H1 (cell line): ENCODE results near the gene CTDP1. TPM values are rescaled to one million over a fixed set of nuclear protein-coding genes. Genes with fewer than 3 reads are reported as not detected.

ENCODE experiments used
- CTCF ChIA-PET: fragments of 300-600 bp; sonication (Branson Sonifier 250); formaldehyde crosslinking; loops from one replicate; lab custom pipeline; 2021; ENCODE audit not compliant: partially characterized antibody; lab: Charles Lee
- POLR2A ChIA-PET: fragments of 300-600 bp; sonication (Branson Sonifier 250); formaldehyde crosslinking; loops from one replicate; lab custom pipeline; 2021; ENCODE audit warnings: inconsistent platforms; ENCODE audit not compliant: partially characterized antibody; lab: Charles Lee
- DNase-seq, 2 experiments: peaks; one replicate each; pipeline versions ENCODE4 v3.0.0 to v3.0.0-alpha.2; 2010 to 2022; ENCODE audit warnings: low spot score in 2 of 2, low read depth in 1 of 2, mixed read lengths in 1 of 2
- FAIRE-seq: peaks from 2 replicates; lab custom pipeline; 2011; peaks lifted over from hg19 to GRCh38; lab: Jason Lieb, UNC
- H2AFZ ChIP-seq: 2 replicates; pipeline ENCODE4 v1.8.1; 2012; ENCODE audit warnings: low read length, inconsistent platforms
- H2AK5ac ChIP-seq: 2 replicates; pipeline ENCODE4 v1.6.1; 2013; ENCODE audit warnings: low read depth, low read length
- H2BK120ac ChIP-seq: replicated peaks from 2 replicates; pipeline ENCODE3; 2013; ENCODE audit warnings: low read depth, low read length, inconsistent platforms
- H2BK12ac ChIP-seq: 2 replicates; pipeline ENCODE4 v1.6.1; 2013; ENCODE audit warnings: low read depth, low read length
- H2BK15ac ChIP-seq: 2 replicates; pipeline ENCODE4 v1.6.1; 2013; ENCODE audit warnings: low read length
- H2BK20ac ChIP-seq: 2 replicates; pipeline ENCODE4 v1.6.1; 2013; ENCODE audit warnings: low read length
- H2BK5ac ChIP-seq: 2 replicates; pipeline ENCODE4 v1.6.1; 2013; ENCODE audit warnings: low read depth, low read length
- H3K14ac ChIP-seq: 2 replicates; pipeline ENCODE4 v1.6.1; 2013; ENCODE audit warnings: inconsistent platforms; ENCODE audit not compliant: insufficient read length
- H3K18ac ChIP-seq: 2 replicates; pipeline ENCODE4 v1.6.1; 2013; ENCODE audit warnings: low read length; ENCODE audit errors: extremely low read depth
- H3K23ac ChIP-seq: 2 replicates; pipeline ENCODE4 v1.6.1; 2013; ENCODE audit warnings: inconsistent platforms; ENCODE audit not compliant: insufficient read length
- H3K23me2 ChIP-seq: 2 replicates; pipeline ENCODE4 v1.6.1; 2013; ENCODE audit warnings: low read depth, low read length
- H3K27ac ChIP-seq: 2 replicates; pipeline ENCODE4 v1.6.1; 2011; ENCODE audit warnings: low read depth, low read length, inconsistent platforms
- H3K27me3 ChIP-seq, 4 experiments: replicated peaks in 1 of 4; 1 replicate in 1 of 4; 2 replicates in 3 of 4; pipeline versions ENCODE4 v1.6.1 to v1.8.1; 2011 to 2013; ENCODE audit warnings: low read length in 3 of 4, mild to moderate bottlenecking in 3 of 4, inconsistent platforms in 2 of 4, mixed read lengths in 2 of 4, moderate library complexity in 1 of 4; ENCODE audit not compliant: control insufficient read depth in 3 of 4, insufficient read depth in 3 of 4; ENCODE audit errors: extremely low read depth in 1 of 4
- H3K36me3 ChIP-seq, 4 experiments: 2 replicates each; pipeline versions ENCODE4 v1.6.1 to v1.8.1; 2011 to 2013; ENCODE audit warnings: mild to moderate bottlenecking in 4 of 4, low read length in 3 of 4, moderate library complexity in 2 of 4, control low read depth in 1 of 4, inconsistent platforms in 1 of 4; ENCODE audit not compliant: insufficient read depth in 4 of 4, control insufficient read depth in 2 of 4
- H3K4ac ChIP-seq: replicated peaks from 2 replicates; pipeline ENCODE3; 2013; ENCODE audit warnings: low read length, low read depth, mixed read lengths, inconsistent platforms; ENCODE audit not compliant: insufficient read length
- H3K4me1 ChIP-seq, 4 experiments: replicated peaks in 1 of 4; 1 replicate in 1 of 4; 2 replicates in 3 of 4; pipeline versions ENCODE4 v1.6.1 to v1.8.1; 2011 to 2013; ENCODE audit warnings: low read length in 3 of 4, inconsistent platforms in 2 of 4, mixed read lengths in 1 of 4; ENCODE audit not compliant: insufficient read depth in 4 of 4, control insufficient read depth in 3 of 4
- H3K4me2 ChIP-seq, 2 experiments: 2 replicates each; pipeline versions ENCODE4 v1.6.1 to v1.8.1; 2011 to 2013; ENCODE audit warnings: low read depth in 2 of 2, low read length in 2 of 2, control low read depth in 1 of 2, inconsistent platforms in 1 of 2, mild to moderate bottlenecking in 1 of 2; ENCODE audit not compliant: insufficient read depth in 1 of 2
- H3K4me3 ChIP-seq, 4 experiments: fragments of 200-600, 300-600 bp in 1 of 4; sonication (generic), shearing (Covaris generic), sonication (Bioruptor Twin) in 1 of 4; 2 replicates each; pipeline versions ENCODE4 v1.5.1 to v1.8.1; 2011 to 2016; ENCODE audit warnings: low read length in 4 of 4, low read depth in 3 of 4, control low read depth in 2 of 4, inconsistent platforms in 2 of 4, mild to moderate bottlenecking in 2 of 4, mixed read lengths in 1 of 4, moderate library complexity in 1 of 4; ENCODE audit not compliant: insufficient read depth in 2 of 4; ENCODE audit errors: extremely low read depth in 1 of 4
- H3K56ac ChIP-seq: replicated peaks from 2 replicates; pipeline ENCODE3; 2013; ENCODE audit warnings: low read depth, mild to moderate bottlenecking, mixed read lengths, low read length, inconsistent platforms; ENCODE audit not compliant: insufficient read length
- H3K79me1 ChIP-seq: 2 replicates; pipeline ENCODE4 v1.6.1; 2013; ENCODE audit warnings: low read depth, low read length, control low read depth
- H3K79me2 ChIP-seq, 2 experiments: 2 replicates each; pipeline versions ENCODE4 v1.6.1 to v1.8.1; 2012 to 2013; ENCODE audit warnings: low read length in 2 of 2, mild to moderate bottlenecking in 2 of 2, inconsistent platforms in 1 of 2; ENCODE audit not compliant: insufficient read depth in 2 of 2, control insufficient read depth in 1 of 2
- H3K9ac ChIP-seq, 4 experiments: replicated peaks in 1 of 4; 1 replicate in 1 of 4; 2 replicates in 3 of 4; pipeline versions ENCODE4 v1.6.1 to v1.8.1; 2011 to 2013; ENCODE audit warnings: low read depth in 3 of 4, low read length in 3 of 4, control low read depth in 2 of 4, mild to moderate bottlenecking in 2 of 4, moderate library complexity in 2 of 4, inconsistent platforms in 1 of 4; ENCODE audit errors: extremely low read depth in 1 of 4
- H3K9me3 ChIP-seq, 2 experiments: 2 replicates each; pipeline versions ENCODE4 v1.6.1 to v1.8.1; 2012 to 2013; ENCODE audit warnings: mild to moderate bottlenecking in 2 of 2, moderate library complexity in 2 of 2, control low read depth in 1 of 2, inconsistent platforms in 1 of 2, low read depth in 1 of 2, low read length in 1 of 2, mixed read lengths in 1 of 2; ENCODE audit not compliant: insufficient read depth in 2 of 2
- H4K20me1 ChIP-seq, 2 experiments: replicated peaks in 1 of 2; 2 replicates each; pipeline versions ENCODE3 to v1.8.1; 2011 to 2013; ENCODE audit warnings: inconsistent platforms in 2 of 2, low read length in 2 of 2, mild to moderate bottlenecking in 1 of 2; ENCODE audit not compliant: insufficient read depth in 2 of 2, control insufficient read depth in 1 of 2
- H4K5ac ChIP-seq: 2 replicates; pipeline ENCODE4 v1.6.1; 2013; ENCODE audit warnings: low read length, low read depth, mixed read lengths, inconsistent platforms; ENCODE audit not compliant: insufficient read length
- H4K8ac ChIP-seq: 2 replicates; pipeline ENCODE4 v1.8.0; 2013; ENCODE audit warnings: mild to moderate bottlenecking, moderate library complexity, low read length, inconsistent platforms; ENCODE audit not compliant: insufficient read depth; ENCODE audit errors: extremely low read depth
- H4K91ac ChIP-seq: replicated peaks from 2 replicates; pipeline ENCODE3; 2013; ENCODE audit warnings: low read length, mixed read lengths, inconsistent platforms; ENCODE audit not compliant: insufficient read length
- ATF3 ChIP-seq: IDR thresholded peaks from 2 replicates; pipeline ENCODE4 v1.6.1; 2011; ENCODE audit warnings: low read depth, mild to moderate bottlenecking, low read length; ENCODE audit not compliant: insufficient read depth
- CEBPB ChIP-seq: IDR thresholded peaks from 2 replicates; pipeline ENCODE4 v1.6.1; 2012; ENCODE audit warnings: low read depth, low read length
- EZH2 ChIP-seq: fragments of 200-600 bp; sonication (generic); IDR thresholded peaks from 2 replicates; pipeline ENCODE4 v1.7.1; 2012; ENCODE audit warnings: low read depth, mild to moderate bottlenecking, moderate library complexity, low read length, inconsistent platforms; ENCODE audit not compliant: severe bottlenecking
- GTF2F1 ChIP-seq: IDR thresholded peaks from 2 replicates; pipeline ENCODE4 v1.6.1; 2012; ENCODE audit warnings: low read depth, low read length, improper control_type of control experiment, borderline replicate concordance
- HDAC6 ChIP-seq: IDR thresholded peaks from one replicate; pipeline ENCODE4 v1.7.1; 2012; ENCODE audit warnings: low read depth, mild to moderate bottlenecking, inconsistent platforms, low read length, moderate library complexity
- MAFK ChIP-seq: IDR thresholded peaks from 2 replicates; pipeline ENCODE4 v1.6.1; 2012; ENCODE audit warnings: low read depth, mild to moderate bottlenecking, improper control_type of control experiment, low read length
- POLR2AphosphoS5 ChIP-seq: IDR thresholded peaks from 2 replicates; pipeline ENCODE4 v1.6.1; 2011; ENCODE audit warnings: low read depth, low read length
- SIN3A ChIP-seq, 2 experiments: IDR thresholded peaks in 1 of 2; conservative IDR thresholded peaks in 1 of 2; 2 replicates each; pipeline ENCODE4 v1.6.1; 2011 to 2012; ENCODE audit warnings: low read length in 2 of 2, improper control_type of control experiment in 1 of 2, low read depth in 1 of 2, mild to moderate bottlenecking in 1 of 2
- SIX5 ChIP-seq: IDR thresholded peaks from 2 replicates; pipeline ENCODE4 v1.6.1; 2011; ENCODE audit warnings: mild to moderate bottlenecking, low read depth, low read length
- SP1 ChIP-seq: IDR thresholded peaks from 2 replicates; pipeline ENCODE4 v1.6.1; 2011; ENCODE audit warnings: low read depth, low read length
- SP2 ChIP-seq: IDR thresholded peaks from 2 replicates; pipeline ENCODE4 v1.6.1; 2012; ENCODE audit warnings: mild to moderate bottlenecking, low read length, inconsistent platforms
- WGBS, 2 experiments: shearing (Covaris generic) in 1 of 2; methylation state at CpG; one replicate each; pipeline versions ENCODE4 v1.1.6 to v1.1.7; 2013 to 2015; ENCODE audit warnings: low lambda C conversion rate in 2 of 2, mixed read lengths in 2 of 2, inconsistent platforms in 1 of 2, low coverage in 1 of 2, missing lambda C conversion rate in 1 of 2; ENCODE audit not compliant: insufficient replicate concordance in 2 of 2, insufficient coverage in 1 of 2, insufficient read length in 1 of 2; ENCODE audit errors: extremely low coverage in 1 of 2, missing lambda C conversion rate in 1 of 2; 5-methylcytosine and 5-hydroxymethylcytosine counted together
- polyA plus RNA-seq, 7 experiments: library from polyadenylated mRNA; depleted of rRNA in 3 of 7; stranded (reverse) in 5 of 7; unstranded in 2 of 7; fragments of >200 nt in 5 of 7; fragments of 200-250 nt in 2 of 7; gene quantifications; 1 replicate in 5 of 7; 2 replicates in 1 of 7; 4 replicates in 1 of 7; pipeline versions ENCODE4 v1.2.1 to v1.2.3, GENCODE V29; 2011 to 2013; ENCODE audit warnings: missing spikeins in 2 of 7, mixed read lengths in 2 of 7
- total RNA-seq: library from RNA; stranded (reverse); fragmentation: NEBNext Ultra II Directional; extraction: Animal tissue kit (Norgen Biotek cat#: 25700); gene quantifications from 2 replicates; pipeline ENCODE4 v1.2.1, GENCODE V29; 2021
- TF ChIP-seq, protein P1 (sequence below): IDR thresholded peaks from 2 replicates; pipeline ENCODE4 v1.6.1; 2012; ENCODE audit warnings: inconsistent platforms
- TF ChIP-seq, protein P2 (sequence below): IDR thresholded peaks from 2 replicates; pipeline ENCODE4 v1.6.1; 2012; ENCODE audit warnings: inconsistent platforms

The CTDP1 gene
- total and polyA plus RNA-seq, 2 of the 8 experiments (the other 6 are each of a cell fraction or from before 2014, with no cell fraction given), result 16.6 to 37.0 TPM

DNA sequence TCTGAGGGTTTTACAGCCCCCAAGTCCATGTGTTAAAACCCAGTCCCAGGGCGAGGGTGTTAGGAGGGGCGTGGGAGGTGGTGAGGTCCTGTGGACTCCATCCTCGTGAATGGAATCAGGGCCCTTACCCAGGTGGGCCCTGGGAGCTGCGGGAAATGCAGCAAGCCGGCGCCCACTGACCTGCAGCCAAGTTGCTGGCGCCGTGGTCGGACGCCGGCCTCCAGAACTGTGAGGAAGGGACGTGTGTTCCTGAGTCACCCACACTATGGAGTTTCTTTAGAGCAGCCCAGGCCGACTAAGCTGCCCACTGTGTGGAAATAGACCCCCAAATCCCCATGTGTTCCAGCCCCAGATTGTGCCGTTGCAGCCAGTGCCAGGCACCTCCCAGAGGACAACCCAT is 26.4 kb downstream of the CTDP1 start:
- Histone ChIP-seq H3K56ac (no peak overlapping the region), H3K27me3 (no peaks in the 10 kb centered on the region), H4K5ac (no peak overlapping the region), H3K79me2 (peaks cover 0 to 16% of the 10 kb centered on the region in 2 experiments; a peak in 2 of 4 replicates), H4K8ac (no peak overlapping the region), H3K23ac (no peak overlapping the region), H2AK5ac (no peak overlapping the region), H3K36me3 (peaks cover 0 to 30% (median 18%) of the 10 kb centered on the region in 4 experiments; a peak in 6 of 8 replicates), H3K4ac (no peak overlapping the region), H3K9me3 (no peaks in the 10 kb centered on the region), H3K27ac (no peak overlapping the region), H2BK5ac (no peak overlapping the region), H2BK20ac (no peak overlapping the region), H3K4me1 (peaks cover 0 to 2% (median 0%) of the 10 kb centered on the region in 4 experiments; a peak in 1 of 7 replicates), H2BK15ac (no peak overlapping the region), H2BK120ac (no peak overlapping the region), H3K4me2 (no peak overlapping the region), H3K79me1 (peaks cover 2% of the 10 kb centered on the region), H2BK12ac (no peak overlapping the region), H4K91ac (no peak overlapping the region), H3K14ac (no peak overlapping the region), H3K23me2 (no peaks in the 10 kb centered on the region; the same call in 1 of the 2 replicates), H4K20me1 (peaks cover 11 to 17% of the 10 kb centered on the region in 2 experiments), H2AFZ (no peak overlapping the region), H3K18ac (no peak overlapping the region), H3K4me3 (no peak overlapping the region), H3K9ac (no peak overlapping the region)
- POLR2A ChIA-PET, result no interaction called here
- FAIRE-seq, result no peak
- DNase-seq, result no peak
- CTCF ChIA-PET, result interaction anchor here (0.6 to 0.7 kb wide), 2 partner anchors 8 to 522 kb away, joined by 3 read pairs; no protein-coding TSS in a partner anchor
- WGBS, 2 experiments, result 95% methylated on average over 14 of the region's 14 CpGs; no CpG with 5 or more reads in 1 of the 2 experiments
- TF ChIP-seq, protein P1, sequence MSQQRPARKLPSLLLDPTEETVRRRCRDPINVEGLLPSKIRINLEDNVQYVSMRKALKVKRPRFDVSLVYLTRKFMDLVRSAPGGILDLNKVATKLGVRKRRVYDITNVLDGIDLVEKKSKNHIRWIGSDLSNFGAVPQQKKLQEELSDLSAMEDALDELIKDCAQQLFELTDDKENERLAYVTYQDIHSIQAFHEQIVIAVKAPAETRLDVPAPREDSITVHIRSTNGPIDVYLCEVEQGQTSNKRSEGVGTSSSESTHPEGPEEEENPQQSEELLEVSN, result no peak
- TF ChIP-seq HDAC6 (no peak), SP1 (no peak), SP2 (no peak), SIN3A (conservative IDR thresholded peaks at IDR 0.05 in 1 of 2, IDR thresholded peaks at IDR 0.05 in 1 of 2; ENCODE audit: low read depth in 1 of 2, low read length in 2 of 2) (no peak), POLR2AphosphoS5 (no peak), ATF3 (no peak), SIX5 (no peak), GTF2F1 (no peak), EZH2 (no peak), MAFK (no peak), CEBPB (no peak)
- TF ChIP-seq, protein P2, sequence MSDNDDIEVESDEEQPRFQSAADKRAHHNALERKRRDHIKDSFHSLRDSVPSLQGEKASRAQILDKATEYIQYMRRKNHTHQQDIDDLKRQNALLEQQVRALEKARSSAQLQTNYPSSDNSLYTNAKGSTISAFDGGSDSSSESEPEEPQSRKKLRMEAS, result no peak
